Liver (tissue), 3 donors: ENCODE data around the gene EGFR.

Experiments used
- CTCF ChIP-seq: fragments of 150-350 bp; IDR thresholded peaks from 2 replicates; pipeline ENCODE4 v1.5.1; 2017; ENCODE audit warnings: improper control_type of control experiment, low read depth, low read length; ENCODE audit not compliant: missing input control
- TAF1 ChIP-seq: conservative IDR thresholded peaks from 2 replicates; pipeline ENCODE4 v1.6.1; 2016; ENCODE audit warnings: antibody characterized with exemption, mild to moderate bottlenecking
- TF ChIP-seq, protein P1 (sequence below): IDR thresholded peaks from 2 replicates; pipeline ENCODE4 v1.6.1; 2016; ENCODE audit warnings: antibody characterized with exemption, mild to moderate bottlenecking
- donor health status: healthy.
- donor health status: healthy.

DNA sequence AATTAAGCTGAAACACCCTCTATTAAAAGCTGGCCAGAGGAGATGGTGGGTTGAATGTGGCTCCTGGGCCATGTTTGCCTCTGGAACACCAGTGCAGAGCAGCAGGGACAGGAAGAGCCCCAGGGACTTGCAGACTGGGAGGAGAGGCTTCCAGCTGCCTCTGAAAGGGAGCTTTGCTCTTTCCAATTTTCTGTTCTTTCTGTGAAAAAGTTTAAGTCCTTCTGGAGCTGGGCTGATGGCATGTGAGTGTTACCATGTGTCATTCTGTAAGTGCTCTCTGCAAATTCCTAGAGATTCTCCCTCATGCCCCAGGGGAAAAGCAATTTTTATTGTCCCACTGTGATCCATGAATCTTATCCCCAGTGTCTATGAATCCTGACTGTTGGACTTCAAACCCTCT is 233.6 kb downstream of the EGFR start:
- TF ChIP-seq CTCF (no peak), TAF1 (no peak)
- TF ChIP-seq, protein P1, sequence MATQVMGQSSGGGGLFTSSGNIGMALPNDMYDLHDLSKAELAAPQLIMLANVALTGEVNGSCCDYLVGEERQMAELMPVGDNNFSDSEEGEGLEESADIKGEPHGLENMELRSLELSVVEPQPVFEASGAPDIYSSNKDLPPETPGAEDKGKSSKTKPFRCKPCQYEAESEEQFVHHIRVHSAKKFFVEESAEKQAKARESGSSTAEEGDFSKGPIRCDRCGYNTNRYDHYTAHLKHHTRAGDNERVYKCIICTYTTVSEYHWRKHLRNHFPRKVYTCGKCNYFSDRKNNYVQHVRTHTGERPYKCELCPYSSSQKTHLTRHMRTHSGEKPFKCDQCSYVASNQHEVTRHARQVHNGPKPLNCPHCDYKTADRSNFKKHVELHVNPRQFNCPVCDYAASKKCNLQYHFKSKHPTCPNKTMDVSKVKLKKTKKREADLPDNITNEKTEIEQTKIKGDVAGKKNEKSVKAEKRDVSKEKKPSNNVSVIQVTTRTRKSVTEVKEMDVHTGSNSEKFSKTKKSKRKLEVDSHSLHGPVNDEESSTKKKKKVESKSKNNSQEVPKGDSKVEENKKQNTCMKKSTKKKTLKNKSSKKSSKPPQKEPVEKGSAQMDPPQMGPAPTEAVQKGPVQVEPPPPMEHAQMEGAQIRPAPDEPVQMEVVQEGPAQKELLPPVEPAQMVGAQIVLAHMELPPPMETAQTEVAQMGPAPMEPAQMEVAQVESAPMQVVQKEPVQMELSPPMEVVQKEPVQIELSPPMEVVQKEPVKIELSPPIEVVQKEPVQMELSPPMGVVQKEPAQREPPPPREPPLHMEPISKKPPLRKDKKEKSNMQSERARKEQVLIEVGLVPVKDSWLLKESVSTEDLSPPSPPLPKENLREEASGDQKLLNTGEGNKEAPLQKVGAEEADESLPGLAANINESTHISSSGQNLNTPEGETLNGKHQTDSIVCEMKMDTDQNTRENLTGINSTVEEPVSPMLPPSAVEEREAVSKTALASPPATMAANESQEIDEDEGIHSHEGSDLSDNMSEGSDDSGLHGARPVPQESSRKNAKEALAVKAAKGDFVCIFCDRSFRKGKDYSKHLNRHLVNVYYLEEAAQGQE: no peak
